Measurements from ENCODE around the gene RALGPS1.

DNA sequence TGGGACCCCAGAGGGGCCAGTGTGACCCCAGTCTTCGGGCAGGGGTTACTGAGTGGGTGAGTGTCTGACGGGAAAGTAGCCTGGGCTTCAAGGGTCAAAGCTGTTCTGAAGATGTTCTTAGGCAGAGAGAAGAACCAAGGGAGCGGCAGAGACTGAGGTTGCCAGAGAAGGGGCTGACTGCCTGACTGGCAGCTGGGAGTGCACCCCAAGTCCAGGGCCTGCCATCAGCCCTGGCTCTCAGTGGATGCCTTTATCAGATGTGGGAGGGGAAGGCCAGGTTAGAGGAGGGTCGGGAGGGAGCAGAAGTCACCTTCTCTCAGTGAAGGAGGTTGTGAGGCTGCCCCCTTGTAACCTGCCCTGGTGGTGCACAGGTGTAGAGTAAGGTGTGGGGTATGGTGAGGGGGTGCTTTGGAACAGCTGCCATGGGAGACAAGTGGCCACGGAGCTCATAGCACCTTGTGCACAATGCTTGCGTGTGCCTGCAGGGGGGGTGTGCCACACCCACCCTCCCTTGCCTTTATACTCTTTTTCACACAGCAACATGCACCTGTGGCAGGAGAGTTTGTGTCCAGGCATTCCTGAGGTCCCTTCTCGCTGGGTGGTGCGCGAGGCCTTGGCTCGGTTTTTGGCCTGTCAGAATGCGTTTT, 18.9 kb downstream of the RALGPS1 start:
- TF ChIP-seq, protein P1, sequence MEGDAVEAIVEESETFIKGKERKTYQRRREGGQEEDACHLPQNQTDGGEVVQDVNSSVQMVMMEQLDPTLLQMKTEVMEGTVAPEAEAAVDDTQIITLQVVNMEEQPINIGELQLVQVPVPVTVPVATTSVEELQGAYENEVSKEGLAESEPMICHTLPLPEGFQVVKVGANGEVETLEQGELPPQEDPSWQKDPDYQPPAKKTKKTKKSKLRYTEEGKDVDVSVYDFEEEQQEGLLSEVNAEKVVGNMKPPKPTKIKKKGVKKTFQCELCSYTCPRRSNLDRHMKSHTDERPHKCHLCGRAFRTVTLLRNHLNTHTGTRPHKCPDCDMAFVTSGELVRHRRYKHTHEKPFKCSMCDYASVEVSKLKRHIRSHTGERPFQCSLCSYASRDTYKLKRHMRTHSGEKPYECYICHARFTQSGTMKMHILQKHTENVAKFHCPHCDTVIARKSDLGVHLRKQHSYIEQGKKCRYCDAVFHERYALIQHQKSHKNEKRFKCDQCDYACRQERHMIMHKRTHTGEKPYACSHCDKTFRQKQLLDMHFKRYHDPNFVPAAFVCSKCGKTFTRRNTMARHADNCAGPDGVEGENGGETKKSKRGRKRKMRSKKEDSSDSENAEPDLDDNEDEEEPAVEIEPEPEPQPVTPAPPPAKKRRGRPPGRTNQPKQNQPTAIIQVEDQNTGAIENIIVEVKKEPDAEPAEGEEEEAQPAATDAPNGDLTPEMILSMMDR (conservative IDR thresholded peaks at IDR 0.05 in 1 of 2, IDR thresholded peaks at IDR 0.05 in 1 of 2; ENCODE audit: low read depth in 1 of 2, low read length in 2 of 2) = no peak
- no peak for TF ChIP-seq EZH2 (IDR thresholded peaks at IDR 0.05; ENCODE audit: low read length, missing control alignments)

Data from fibroblast of lung (primary cell).